Lower leg skin (tissue), 3 donors: ENCODE data around the gene CLPSL1.

Experiments
- CTCF ChIP-seq, 3 donors: fragments of 450-650 bp; IDR thresholded peaks; one replicate each; pipeline ENCODE4 v1.5.1; 2016; ENCODE audit warnings: antibody characterized with exemption in 3 of 3, mild to moderate bottlenecking in 3 of 3, moderate library complexity in 2 of 3
- POLR2A ChIP-seq, 2 donors: fragments of 450-650 bp; IDR thresholded peaks; one replicate each; pipeline ENCODE4 v1.6.1; 2016 to 2017; ENCODE audit warnings: antibody characterized with exemption in 2 of 2, mild to moderate bottlenecking in 1 of 2, moderate library complexity in 1 of 2

DNA sequence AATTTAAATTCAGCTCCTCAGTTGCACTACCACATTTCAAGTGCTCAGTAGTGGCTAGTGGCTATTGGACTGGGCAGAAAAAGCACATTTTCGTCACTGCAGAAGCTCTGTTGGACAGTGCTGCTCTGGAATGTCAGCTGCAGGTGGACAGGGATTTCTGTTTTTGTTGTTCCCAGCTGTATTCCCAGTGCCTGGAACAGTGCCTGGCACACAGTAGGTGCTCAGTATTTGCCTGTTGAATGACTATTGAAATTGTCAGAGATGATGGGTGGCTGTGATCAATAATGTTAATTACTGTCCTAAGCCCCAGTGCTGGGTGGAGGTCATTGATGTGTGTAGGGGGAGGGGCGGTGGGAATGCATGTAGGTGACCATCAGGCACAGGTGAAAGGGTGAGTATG is 5.5 kb downstream of the CLPSL1 start:
- TF ChIP-seq POLR2A (IDR thresholded peaks at IDR 0.05) (no peak), CTCF (IDR thresholded peaks at IDR 0.05) (no peak)
